OCI-M2 (cell line): ENCODE measurements around the gene ARID1B.

ENCODE experiments used
- DNase-seq: peaks from one replicate; lab custom pipeline; 2025; ENCODE audit not compliant: unreplicated experiment; lab: John Stamatoyannopoulos, UW

The ARID1B gene

DNA sequence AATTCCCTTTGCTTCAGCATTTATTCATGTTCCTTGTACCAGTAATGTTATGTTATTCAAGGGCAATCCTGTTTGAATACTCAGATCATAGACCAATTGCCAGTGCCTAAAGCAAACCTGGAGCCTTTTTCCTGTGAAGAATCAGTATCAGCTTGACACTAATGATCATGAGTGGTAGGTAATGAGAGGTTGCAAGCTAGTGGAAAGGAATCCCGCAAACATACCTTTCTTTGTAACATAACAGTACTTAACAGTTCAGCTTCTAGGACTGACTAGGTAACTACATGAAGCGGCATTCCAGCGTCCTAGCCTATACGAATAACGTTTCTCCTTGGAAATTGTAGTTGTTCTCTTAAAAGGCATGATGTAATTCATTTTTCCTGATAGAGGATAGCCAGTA lies 292.4 kb downstream of the ARID1B start:
- DNase-seq = no peak

DNA sequence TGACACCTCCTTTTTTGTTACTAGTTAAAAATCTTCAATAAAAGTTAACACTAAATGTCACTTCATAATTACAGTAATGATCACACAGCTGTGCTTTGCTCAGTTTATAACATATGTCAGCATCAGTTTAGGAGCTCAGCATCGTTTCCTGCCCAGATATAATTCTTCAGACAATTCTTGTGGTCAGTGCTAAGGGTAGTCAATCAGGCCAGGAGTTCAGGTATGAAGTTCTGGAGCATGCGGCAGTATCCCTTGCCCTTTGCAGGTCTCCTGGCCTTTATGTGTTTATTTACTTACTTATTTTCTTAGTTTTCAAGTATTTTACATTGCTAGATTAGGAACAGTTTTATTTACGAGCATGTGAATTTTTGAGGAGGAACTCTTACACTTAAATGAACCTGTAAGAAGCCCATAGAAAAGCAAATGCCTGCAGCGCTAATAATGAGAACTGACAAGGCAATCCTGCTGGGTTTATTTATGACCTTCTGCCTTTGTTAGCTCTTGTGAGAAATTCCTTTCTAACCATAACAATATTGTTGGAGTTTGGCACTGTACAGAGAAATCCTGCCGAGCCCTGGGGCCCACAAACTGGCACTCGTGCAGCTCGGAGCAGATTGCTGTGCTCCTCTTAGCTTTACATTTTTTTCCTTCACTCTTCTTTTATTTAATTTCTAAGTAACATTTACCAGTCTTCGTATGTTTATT lies 293.4 kb downstream of the ARID1B start:
- no peak for DNase-seq

- DNase-seq = no peak
These were observed 294.9 kb downstream of the ARID1B start for GRCh38 chr6:157072128-157072527.

- DNase-seq = no peak
These were observed 296.4 kb downstream of the ARID1B start for GRCh38 chr6:157073596-157073995.

- DNase-seq = no peak
These were observed 297.8 kb downstream of the ARID1B start for GRCh38 chr6:157074969-157075368.

DNA sequence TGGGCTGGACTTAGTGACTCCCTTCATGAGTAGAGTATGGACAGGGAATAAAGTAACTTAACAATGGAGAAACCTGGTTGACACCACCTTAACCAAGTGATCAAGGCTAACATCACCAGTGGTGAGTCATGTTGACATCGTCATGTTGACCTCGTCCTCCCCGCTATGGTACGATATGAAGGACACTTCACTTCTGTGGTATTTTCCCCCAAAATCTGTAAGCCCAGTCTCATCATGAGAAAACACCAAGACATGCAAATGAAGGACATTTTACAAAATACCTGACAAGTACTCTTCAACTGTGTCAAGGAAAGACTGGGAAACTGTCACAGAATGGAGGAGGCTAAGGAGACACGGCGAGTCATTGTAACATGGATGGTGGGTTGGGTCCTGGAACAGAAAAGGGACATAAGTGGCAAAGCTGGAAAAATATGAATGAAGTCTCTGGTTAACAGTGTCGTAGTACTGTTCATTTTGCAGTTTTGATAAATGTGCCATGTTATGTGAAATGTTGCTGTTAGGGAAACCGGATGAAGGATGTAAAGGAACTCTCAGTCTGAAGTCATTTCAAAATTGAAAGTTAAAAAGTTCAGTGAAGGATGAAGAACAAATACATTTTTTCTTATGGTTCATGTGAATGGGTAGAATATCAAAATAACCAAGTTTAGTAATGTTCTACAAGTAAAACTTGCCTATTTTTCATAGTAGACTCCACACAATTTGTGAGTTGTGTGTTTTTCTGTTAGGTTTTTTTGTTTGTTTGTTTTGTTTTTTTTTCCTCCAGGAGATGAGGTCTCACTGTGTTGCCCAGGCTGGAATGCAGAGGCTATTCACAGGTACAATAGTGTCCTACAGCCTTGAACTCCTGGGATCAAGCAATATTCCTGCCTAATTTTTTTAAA lies 298.6 kb downstream of the ARID1B start:
- no peak for DNase-seq

DNA sequence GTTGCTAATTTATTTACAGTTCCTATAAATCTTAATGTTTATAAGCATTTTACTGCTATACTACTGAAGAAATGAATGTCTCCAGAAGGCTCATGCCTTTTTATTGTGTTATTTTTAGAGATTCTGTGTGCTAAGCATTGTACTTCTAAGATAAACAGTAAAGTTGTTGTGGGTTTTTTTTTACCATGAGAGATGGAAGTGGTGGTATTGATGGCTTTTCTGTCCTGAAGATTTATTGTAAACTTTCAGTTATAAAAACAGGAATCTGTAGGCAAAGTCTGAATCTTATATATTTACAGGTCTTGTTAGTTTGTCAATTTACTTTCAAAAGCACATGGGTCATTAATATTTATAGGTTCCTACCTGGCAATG lies 299.3 kb downstream of the ARID1B start:
- no peak for DNase-seq

GRCh38 chr6:157077251-157077650 lies 300.1 kb downstream of the ARID1B start:
- DNase-seq = no peak

DNA sequence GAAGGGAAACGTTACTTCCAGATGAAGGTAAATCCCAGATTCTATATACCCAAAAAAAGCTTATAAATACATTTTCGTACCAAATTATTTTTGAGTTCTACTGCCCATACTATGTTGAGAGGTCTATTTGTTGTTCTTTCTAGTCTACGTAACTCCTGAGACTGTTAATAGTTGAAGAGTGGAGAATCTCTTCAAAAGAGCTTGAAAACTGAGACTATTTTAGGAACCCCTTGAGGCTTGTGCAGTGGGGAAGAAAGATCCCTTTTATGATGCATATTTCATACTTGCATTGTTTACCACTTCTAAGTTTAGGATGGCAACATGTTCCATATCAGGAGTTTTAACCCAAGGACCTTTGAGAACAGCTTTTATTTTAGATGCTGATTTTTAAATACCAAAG lies 301.1 kb downstream of the ARID1B start:
- DNase-seq = no peak

- no peak for DNase-seq
These were observed 302.1 kb downstream of the ARID1B start for GRCh38 chr6:157079277-157079676.

DNA sequence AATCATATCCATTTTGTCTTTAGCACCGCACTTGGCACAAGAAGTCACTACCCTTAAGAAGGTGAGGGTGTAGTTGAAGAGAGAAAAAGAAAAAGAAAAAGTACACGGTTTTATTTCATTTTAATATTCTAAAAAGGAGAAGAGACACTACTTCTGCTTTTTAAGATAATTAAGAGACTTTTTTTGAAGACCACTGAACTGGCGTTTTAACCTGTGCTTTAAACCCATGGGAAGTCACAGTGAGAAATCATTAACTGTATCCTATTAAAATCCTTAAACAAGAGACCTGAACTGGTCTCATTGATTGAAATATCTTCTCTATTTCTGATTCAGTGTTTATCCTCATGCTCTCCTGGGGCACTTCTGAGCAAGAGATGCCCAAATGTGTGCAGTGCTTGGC lies 302.6 kb downstream of the ARID1B start:
- DNase-seq = no peak

GRCh38 chr6:157080986-157081391 lies 303.8 kb downstream of the ARID1B start:
- no peak for DNase-seq

GRCh38 chr6:157083343-157083742 lies 306.2 kb downstream of the ARID1B start:
- DNase-seq = no peak

GRCh38 chr6:157086632-157087031 lies 309.5 kb downstream of the ARID1B start:
- no peak for DNase-seq

DNA sequence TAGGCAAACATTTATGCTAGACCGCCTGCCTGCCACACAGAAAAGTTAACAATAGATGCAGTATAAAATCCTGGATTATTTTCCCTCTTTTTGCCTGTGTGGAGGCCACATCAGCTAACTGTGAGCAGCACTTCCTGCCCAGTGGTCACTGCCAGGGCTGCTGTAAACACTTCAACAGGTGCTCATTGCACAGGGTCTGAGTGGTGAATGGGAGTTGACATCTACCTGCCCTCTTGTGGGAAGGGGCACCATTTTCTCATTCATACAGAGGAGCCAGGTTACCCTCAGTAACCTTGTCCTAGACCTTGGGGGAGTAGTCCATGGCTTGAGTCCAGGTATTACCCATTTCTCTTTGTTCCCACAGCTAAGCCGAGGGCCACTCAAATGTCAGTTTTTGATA lies 310.8 kb downstream of the ARID1B start:
- no peak for DNase-seq

DNA sequence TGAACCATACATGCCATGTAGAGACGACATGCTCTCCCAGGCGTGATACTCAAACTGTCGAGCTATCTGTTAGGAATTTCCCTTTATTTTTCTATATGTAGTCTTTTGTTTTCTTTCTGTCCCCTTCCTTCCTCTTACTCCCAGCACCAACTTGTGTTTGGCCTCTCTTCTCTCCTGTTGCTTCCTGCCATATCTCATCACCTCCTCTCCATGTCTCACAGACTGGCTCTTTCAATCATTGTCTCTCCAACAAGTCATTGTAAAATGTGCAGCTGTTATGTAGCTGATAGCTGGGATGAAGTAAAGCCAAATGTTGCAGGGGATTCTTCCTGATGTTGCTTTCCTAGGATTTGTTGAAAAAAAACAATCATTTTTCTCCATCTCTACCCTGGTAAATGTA lies 311.7 kb downstream of the ARID1B start:
- no peak for DNase-seq

DNA sequence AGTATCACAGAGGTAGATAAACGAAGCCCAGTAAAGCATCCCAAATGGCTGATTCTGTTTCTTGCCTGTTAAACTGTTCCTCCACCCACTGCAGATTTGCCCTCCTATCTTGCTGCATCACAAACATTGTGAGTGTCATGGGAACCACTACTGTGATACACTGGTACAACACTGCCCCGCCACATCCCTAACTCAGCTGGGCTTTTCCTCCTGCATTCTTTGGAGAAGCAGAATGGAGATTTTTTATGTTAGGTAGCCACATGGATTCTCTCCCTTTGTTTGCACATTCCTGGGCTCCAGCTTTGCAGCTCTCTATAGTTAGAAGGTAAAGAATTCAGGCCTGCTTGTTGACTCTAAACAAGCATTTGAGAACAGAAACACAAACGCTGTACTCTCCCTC lies 312.1 kb downstream of the ARID1B start:
- DNase-seq = no peak

DNA sequence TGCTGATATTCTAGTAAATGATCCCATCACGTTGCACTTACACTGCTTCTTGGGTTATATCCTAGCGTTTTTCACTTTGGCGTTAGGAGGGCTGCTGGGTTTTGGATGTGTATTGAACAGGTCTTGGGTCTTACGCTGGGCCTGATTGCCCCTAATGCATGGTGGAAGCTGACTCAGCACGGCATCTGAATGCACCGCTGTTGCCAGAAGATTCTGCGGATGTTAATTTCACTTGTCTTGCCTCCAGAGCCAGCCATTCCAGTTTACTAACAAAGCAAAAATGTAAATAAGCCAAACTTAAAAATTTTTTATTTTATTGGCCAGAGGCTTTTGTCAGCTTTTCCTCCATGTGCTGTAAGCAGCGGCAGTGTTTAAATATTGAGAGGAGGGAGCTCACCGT lies 312.7 kb downstream of the ARID1B start:
- no peak for DNase-seq

DNA sequence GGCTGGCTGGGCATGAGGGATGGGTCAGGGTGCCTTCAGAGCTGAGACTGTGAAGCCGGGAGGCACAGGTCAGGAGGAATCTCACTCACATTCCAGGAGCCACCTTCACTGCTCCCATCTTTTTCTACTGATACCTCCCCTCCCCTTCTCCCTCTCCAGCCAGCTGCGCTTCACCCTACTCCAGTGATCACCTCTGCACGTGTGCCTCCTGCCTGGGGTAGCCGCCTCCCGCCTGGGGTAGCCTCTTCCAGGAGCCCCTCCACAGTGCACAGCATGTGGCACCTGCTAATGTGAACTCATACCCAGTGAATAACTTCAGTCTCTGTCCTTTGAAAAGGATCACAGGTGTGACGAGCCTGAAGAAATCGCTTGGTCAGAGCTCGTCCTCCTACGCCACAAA lies 313.6 kb downstream of the ARID1B start:
- DNase-seq = no peak

DNA sequence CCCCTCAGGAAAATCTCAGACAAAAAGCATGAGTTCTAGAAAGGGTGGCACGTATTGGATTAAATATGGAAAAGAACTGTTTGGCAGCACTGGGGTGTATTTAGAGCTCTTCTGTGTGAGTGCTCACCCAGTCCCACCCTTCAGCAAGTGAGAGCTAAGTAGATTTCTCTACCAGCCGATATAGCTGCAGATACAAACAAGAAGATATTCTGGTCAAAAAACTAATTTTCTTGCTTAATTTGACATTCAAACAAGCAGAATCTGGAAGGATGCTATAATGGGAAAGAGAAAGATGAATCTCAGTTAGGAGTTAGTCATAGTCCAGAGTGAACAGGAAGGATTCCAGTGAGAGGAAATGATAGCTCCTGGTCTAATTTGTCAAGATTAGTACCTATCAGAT lies 314.1 kb downstream of the ARID1B start:
- DNase-seq = no peak

- no peak for DNase-seq
These were observed 314.8 kb downstream of the ARID1B start for GRCh38 chr6:157091856-157092460.

DNA sequence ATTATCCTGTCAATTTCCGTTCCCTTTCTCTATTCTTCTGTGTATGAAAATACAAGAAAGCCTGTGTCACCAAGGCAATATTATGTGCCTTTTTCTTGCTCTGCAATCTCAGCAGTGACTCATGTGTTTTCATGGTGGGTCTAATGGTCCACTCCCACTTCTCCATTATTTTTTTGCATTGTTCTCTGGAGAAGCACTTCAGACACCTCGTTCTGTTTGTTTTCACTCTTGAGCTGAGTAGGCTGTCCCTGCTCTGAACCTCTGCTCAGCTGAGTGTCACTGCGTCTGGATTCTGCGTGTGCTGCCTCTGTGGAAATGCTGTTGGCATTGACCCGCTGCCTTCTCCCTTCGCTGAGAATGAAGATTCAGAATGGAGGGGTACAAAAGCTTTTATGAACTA lies 315.6 kb downstream of the ARID1B start:
- DNase-seq = no peak
